Thyroid gland (tissue), 4 donors: Measurements from ENCODE around the gene PAEP. TPM values are rescaled to one million over a fixed set of nuclear protein-coding genes. Genes with fewer than 3 reads are reported as not detected.

Experiments used
- DNase-seq, 2 donors: peaks; one replicate each; pipeline ENCODE4 v3.0.0-alpha.2; 2019
- H3K27ac ChIP-seq, 3 donors: fragments of 200-600 bp; sonication (generic); 1 replicate in 2 of 3; 2 replicates in 1 of 3; pipeline ENCODE4 v1.5.1; 2016 to 2019; ENCODE audit warnings: mild to moderate bottlenecking in 1 of 3, moderate library complexity in 1 of 3
- H3K27me3 ChIP-seq: fragments of 200-600 bp; sonication (generic); one replicate; pipeline ENCODE4 v1.5.1; 2019
- H3K36me3 ChIP-seq, 2 donors: fragments of 200-600 bp; sonication (generic); one replicate each; pipeline ENCODE4 v1.5.1; 2016 to 2019
- H3K4me1 ChIP-seq, 2 donors: fragments of 200-600 bp; sonication (generic); one replicate each; pipeline ENCODE4 v1.5.1; 2017 to 2019
- H3K4me3 ChIP-seq, 3 donors: fragments of 200-600 bp; sonication (generic); replicated peaks in 1 of 3; 1 replicate in 2 of 3; 2 replicates in 1 of 3; pipeline ENCODE4 v1.5.1; 2016; ENCODE audit warnings: mild to moderate bottlenecking in 1 of 3
- H3K9me3 ChIP-seq: fragments of 200-600 bp; sonication (generic); one replicate; pipeline ENCODE4 v1.5.1; 2017
- CTCF ChIP-seq, 6 experiments: fragments of 200-600 bp in 3 of 6; fragments of 450-650 bp in 3 of 6; sonication (generic) in 3 of 6; IDR thresholded peaks; one replicate each; pipeline ENCODE4 v1.5.1; 2016 to 2019; ENCODE audit warnings: antibody characterized with exemption in 6 of 6, mild to moderate bottlenecking in 2 of 6, inconsistent platforms in 1 of 6, moderate library complexity in 1 of 6
- POLR2A ChIP-seq, 2 donors: fragments of 450-650 bp; IDR thresholded peaks; one replicate each; pipeline ENCODE4 v1.6.1; 2017; ENCODE audit warnings: antibody characterized with exemption in 2 of 2, mild to moderate bottlenecking in 2 of 2, moderate library complexity in 1 of 2
- WGBS, 2 donors: methylation state at CpG; one replicate each; pipeline ENCODE4 v1.1.5; 2017; 5-methylcytosine and 5-hydroxymethylcytosine counted together
- intact Hi-C: fragments of 100-400 bp; cut with DNase I; formaldehyde crosslinking; loops from one replicate; pipeline ENCODE4 v1.15.1; 2023
- total RNA-seq, 4 donors: library from RNA; depleted of rRNA; stranded (reverse); fragments of >200 nt; gene quantifications; one replicate each; pipeline ENCODE4 v1.2.3, GENCODE V29; 2016

PAEP gene
- total RNA-seq, 4 donors from 2014 or later: not detected

GRCh38 chr9:135514342-135515082 lies 47.0 kb upstream of the PAEP start:
- no peaks in the 10 kb centered on the region for H3K4me1 ChIP-seq
- no peak overlapping the region for H3K27ac ChIP-seq
- no peaks in the 10 kb centered on the region for H3K9me3 ChIP-seq
- intact Hi-C loops: no loop called here
- no peaks in the 10 kb centered on the region for H3K36me3 ChIP-seq
- H3K4me3 ChIP-seq: no peak overlapping the region
- TF ChIP-seq CTCF (IDR thresholded peaks at IDR 0.05) (no peak), POLR2A (IDR thresholded peaks at IDR 0.05) (no peak)
- 77 to 88% methylated on average over 11 to 12 of the region's 17 CpGs for WGBS, 2 donors
- DNase-seq: no peak
- H3K27me3 ChIP-seq: no peaks in the 10 kb centered on the region

GRCh38 chr9:135515083-135515951 lies 46.2 kb upstream of the PAEP start:
- no peaks in the 10 kb centered on the region for H3K27me3 ChIP-seq
- H3K9me3 ChIP-seq: no peaks in the 10 kb centered on the region
- no peaks in the 10 kb centered on the region for H3K36me3 ChIP-seq
- intact Hi-C loops: no loop called here
- 79 to 86% methylated on average over 21 to 23 of the region's 31 CpGs for WGBS, 2 donors
- DNase-seq: no peak
- no peak overlapping the region for H3K27ac ChIP-seq
- no peaks in the 10 kb centered on the region for H3K4me1 ChIP-seq
- TF ChIP-seq POLR2A (IDR thresholded peaks at IDR 0.05) (no peak), CTCF (IDR thresholded peaks at IDR 0.05) (no peak)
- no peak overlapping the region for H3K4me3 ChIP-seq

- no peak for DNase-seq
- intact Hi-C loops: no loop called here
- Histone ChIP-seq H3K4me3 (no peak overlapping the region), H3K27me3 (no peaks in the 10 kb centered on the region), H3K36me3 (no peaks in the 10 kb centered on the region), H3K9me3 (no peaks in the 10 kb centered on the region), H3K4me1 (no peaks in the 10 kb centered on the region), H3K27ac (no peak overlapping the region)
- WGBS, 2 donors: 68 to 76% methylated on average over 20 to 21 of the region's 25 CpGs
- no peak for TF ChIP-seq POLR2A (IDR thresholded peaks at IDR 0.05)
- no peak for TF ChIP-seq CTCF (IDR thresholded peaks at IDR 0.05)
Observed at GRCh38 chr9:135516132-135516860, 45.3 kb upstream of the PAEP start.

GRCh38 chr9:135517407-135517822 lies 44.1 kb upstream of the PAEP start:
- 89 to 92% methylated on average over 21 to 24 of the region's 24 CpGs for WGBS, 2 donors
- no peak for DNase-seq
- no peak overlapping the region for H3K4me3 ChIP-seq
- intact Hi-C loops: no loop called here
- no peaks in the 10 kb centered on the region for H3K4me1 ChIP-seq
- H3K27ac ChIP-seq: no peak overlapping the region
- H3K27me3 ChIP-seq: no peaks in the 10 kb centered on the region
- no peak for TF ChIP-seq POLR2A (IDR thresholded peaks at IDR 0.05)
- TF ChIP-seq CTCF (IDR thresholded peaks at IDR 0.05): no peak
- no peaks in the 10 kb centered on the region for H3K9me3 ChIP-seq
- no peaks in the 10 kb centered on the region for H3K36me3 ChIP-seq
